H1 (cell line): Measurements from ENCODE around the gene FADS2. TPM values are rescaled to one million over a fixed set of nuclear protein-coding genes. Genes with fewer than 3 reads are reported as not detected.

Experiments
- CTCF ChIA-PET: fragments of 300-600 bp; sonication (Branson Sonifier 250); formaldehyde crosslinking; loops from one replicate; lab custom pipeline; 2021; ENCODE audit not compliant: partially characterized antibody; lab: Charles Lee
- POLR2A ChIA-PET: fragments of 300-600 bp; sonication (Branson Sonifier 250); formaldehyde crosslinking; loops from one replicate; lab custom pipeline; 2021; ENCODE audit warnings: inconsistent platforms; ENCODE audit not compliant: partially characterized antibody; lab: Charles Lee
- DNase-seq, 2 experiments: peaks; one replicate each; pipeline versions ENCODE4 v3.0.0 to v3.0.0-alpha.2; 2010 to 2022; ENCODE audit warnings: low spot score in 2 of 2, low read depth in 1 of 2, mixed read lengths in 1 of 2
- FAIRE-seq: peaks from 2 replicates; lab custom pipeline; 2011; peaks lifted over from hg19 to GRCh38; lab: Jason Lieb, UNC
- H2AFZ ChIP-seq: 2 replicates; pipeline ENCODE4 v1.8.1; 2012; ENCODE audit warnings: low read length, inconsistent platforms
- H2AK5ac ChIP-seq: 2 replicates; pipeline ENCODE4 v1.6.1; 2013; ENCODE audit warnings: low read depth, low read length
- H2BK120ac ChIP-seq: replicated peaks from 2 replicates; pipeline ENCODE3; 2013; ENCODE audit warnings: low read depth, low read length, inconsistent platforms
- H2BK12ac ChIP-seq: 2 replicates; pipeline ENCODE4 v1.6.1; 2013; ENCODE audit warnings: low read depth, low read length
- H2BK15ac ChIP-seq: 2 replicates; pipeline ENCODE4 v1.6.1; 2013; ENCODE audit warnings: low read length
- H2BK20ac ChIP-seq: 2 replicates; pipeline ENCODE4 v1.6.1; 2013; ENCODE audit warnings: low read length
- H2BK5ac ChIP-seq: 2 replicates; pipeline ENCODE4 v1.6.1; 2013; ENCODE audit warnings: low read depth, low read length
- H3K14ac ChIP-seq: 2 replicates; pipeline ENCODE4 v1.6.1; 2013; ENCODE audit warnings: inconsistent platforms; ENCODE audit not compliant: insufficient read length
- H3K18ac ChIP-seq: 2 replicates; pipeline ENCODE4 v1.6.1; 2013; ENCODE audit warnings: low read length; ENCODE audit errors: extremely low read depth
- H3K23ac ChIP-seq: 2 replicates; pipeline ENCODE4 v1.6.1; 2013; ENCODE audit warnings: inconsistent platforms; ENCODE audit not compliant: insufficient read length
- H3K23me2 ChIP-seq: 2 replicates; pipeline ENCODE4 v1.6.1; 2013; ENCODE audit warnings: low read depth, low read length
- H3K27ac ChIP-seq: 2 replicates; pipeline ENCODE4 v1.6.1; 2011; ENCODE audit warnings: low read depth, low read length, inconsistent platforms
- H3K27me3 ChIP-seq, 4 experiments: replicated peaks in 1 of 4; 1 replicate in 1 of 4; 2 replicates in 3 of 4; pipeline versions ENCODE4 v1.6.1 to v1.8.1; 2011 to 2013; ENCODE audit warnings: low read length in 3 of 4, mild to moderate bottlenecking in 3 of 4, inconsistent platforms in 2 of 4, mixed read lengths in 2 of 4, moderate library complexity in 1 of 4; ENCODE audit not compliant: control insufficient read depth in 3 of 4, insufficient read depth in 3 of 4; ENCODE audit errors: extremely low read depth in 1 of 4
- H3K36me3 ChIP-seq, 4 experiments: 2 replicates each; pipeline versions ENCODE4 v1.6.1 to v1.8.1; 2011 to 2013; ENCODE audit warnings: mild to moderate bottlenecking in 4 of 4, low read length in 3 of 4, moderate library complexity in 2 of 4, control low read depth in 1 of 4, inconsistent platforms in 1 of 4; ENCODE audit not compliant: insufficient read depth in 4 of 4, control insufficient read depth in 2 of 4
- H3K4ac ChIP-seq: replicated peaks from 2 replicates; pipeline ENCODE3; 2013; ENCODE audit warnings: low read length, low read depth, mixed read lengths, inconsistent platforms; ENCODE audit not compliant: insufficient read length
- H3K4me1 ChIP-seq, 4 experiments: replicated peaks in 1 of 4; 1 replicate in 1 of 4; 2 replicates in 3 of 4; pipeline versions ENCODE4 v1.6.1 to v1.8.1; 2011 to 2013; ENCODE audit warnings: low read length in 3 of 4, inconsistent platforms in 2 of 4, mixed read lengths in 1 of 4; ENCODE audit not compliant: insufficient read depth in 4 of 4, control insufficient read depth in 3 of 4
- H3K4me2 ChIP-seq, 2 experiments: 2 replicates each; pipeline versions ENCODE4 v1.6.1 to v1.8.1; 2011 to 2013; ENCODE audit warnings: low read depth in 2 of 2, low read length in 2 of 2, control low read depth in 1 of 2, inconsistent platforms in 1 of 2, mild to moderate bottlenecking in 1 of 2; ENCODE audit not compliant: insufficient read depth in 1 of 2
- H3K4me3 ChIP-seq, 4 experiments: fragments of 200-600, 300-600 bp in 1 of 4; sonication (generic), shearing (Covaris generic), sonication (Bioruptor Twin) in 1 of 4; 2 replicates each; pipeline versions ENCODE4 v1.5.1 to v1.8.1; 2011 to 2016; ENCODE audit warnings: low read length in 4 of 4, low read depth in 3 of 4, control low read depth in 2 of 4, inconsistent platforms in 2 of 4, mild to moderate bottlenecking in 2 of 4, mixed read lengths in 1 of 4, moderate library complexity in 1 of 4; ENCODE audit not compliant: insufficient read depth in 2 of 4; ENCODE audit errors: extremely low read depth in 1 of 4
- H3K56ac ChIP-seq: replicated peaks from 2 replicates; pipeline ENCODE3; 2013; ENCODE audit warnings: low read depth, mild to moderate bottlenecking, mixed read lengths, low read length, inconsistent platforms; ENCODE audit not compliant: insufficient read length
- H3K79me1 ChIP-seq: 2 replicates; pipeline ENCODE4 v1.6.1; 2013; ENCODE audit warnings: low read depth, low read length, control low read depth
- H3K79me2 ChIP-seq, 2 experiments: 2 replicates each; pipeline versions ENCODE4 v1.6.1 to v1.8.1; 2012 to 2013; ENCODE audit warnings: low read length in 2 of 2, mild to moderate bottlenecking in 2 of 2, inconsistent platforms in 1 of 2; ENCODE audit not compliant: insufficient read depth in 2 of 2, control insufficient read depth in 1 of 2
- H3K9ac ChIP-seq, 4 experiments: replicated peaks in 1 of 4; 1 replicate in 1 of 4; 2 replicates in 3 of 4; pipeline versions ENCODE4 v1.6.1 to v1.8.1; 2011 to 2013; ENCODE audit warnings: low read depth in 3 of 4, low read length in 3 of 4, control low read depth in 2 of 4, mild to moderate bottlenecking in 2 of 4, moderate library complexity in 2 of 4, inconsistent platforms in 1 of 4; ENCODE audit errors: extremely low read depth in 1 of 4
- H3K9me3 ChIP-seq, 2 experiments: 2 replicates each; pipeline versions ENCODE4 v1.6.1 to v1.8.1; 2012 to 2013; ENCODE audit warnings: mild to moderate bottlenecking in 2 of 2, moderate library complexity in 2 of 2, control low read depth in 1 of 2, inconsistent platforms in 1 of 2, low read depth in 1 of 2, low read length in 1 of 2, mixed read lengths in 1 of 2; ENCODE audit not compliant: insufficient read depth in 2 of 2
- H4K20me1 ChIP-seq, 2 experiments: replicated peaks in 1 of 2; 2 replicates each; pipeline versions ENCODE3 to v1.8.1; 2011 to 2013; ENCODE audit warnings: inconsistent platforms in 2 of 2, low read length in 2 of 2, mild to moderate bottlenecking in 1 of 2; ENCODE audit not compliant: insufficient read depth in 2 of 2, control insufficient read depth in 1 of 2
- H4K5ac ChIP-seq: 2 replicates; pipeline ENCODE4 v1.6.1; 2013; ENCODE audit warnings: low read length, low read depth, mixed read lengths, inconsistent platforms; ENCODE audit not compliant: insufficient read length
- H4K8ac ChIP-seq: 2 replicates; pipeline ENCODE4 v1.8.0; 2013; ENCODE audit warnings: mild to moderate bottlenecking, moderate library complexity, low read length, inconsistent platforms; ENCODE audit not compliant: insufficient read depth; ENCODE audit errors: extremely low read depth
- H4K91ac ChIP-seq: replicated peaks from 2 replicates; pipeline ENCODE3; 2013; ENCODE audit warnings: low read length, mixed read lengths, inconsistent platforms; ENCODE audit not compliant: insufficient read length
- GABPA ChIP-seq: IDR thresholded peaks from 2 replicates; pipeline ENCODE4 v1.6.1; 2011; ENCODE audit warnings: mild to moderate bottlenecking, low read length, moderate library complexity, borderline replicate concordance; ENCODE audit not compliant: insufficient read depth
- KDM1A ChIP-seq: fragments of 200-600, 300-600 bp; sonication (generic); IDR thresholded peaks from 2 replicates; pipeline ENCODE4 v1.7.1; 2016; ENCODE audit warnings: mild to moderate bottlenecking, low read length, borderline replicate concordance
- PHF8 ChIP-seq: fragments of 200-600 bp; sonication (generic); conservative IDR thresholded peaks from 2 replicates; pipeline ENCODE4 v1.7.1; 2012; ENCODE audit warnings: low read depth, mild to moderate bottlenecking, inconsistent platforms, low read length, moderate library complexity
- POLR2A ChIP-seq, 2 experiments: IDR thresholded peaks; 1 replicate in 1 of 2; 2 replicates in 1 of 2; pipeline ENCODE4 v1.6.1; 2011; ENCODE audit warnings: low read depth in 2 of 2, low read length in 2 of 2, mild to moderate bottlenecking in 2 of 2; ENCODE audit errors: control extremely low read depth in 1 of 2
- POLR2AphosphoS5 ChIP-seq: IDR thresholded peaks from 2 replicates; pipeline ENCODE4 v1.6.1; 2011; ENCODE audit warnings: low read depth, low read length
- POU5F1 ChIP-seq: IDR thresholded peaks from 2 replicates; pipeline ENCODE4 v1.6.1; 2011; ENCODE audit warnings: low read depth, mild to moderate bottlenecking, low read length, moderate library complexity
- SIN3A ChIP-seq, 2 experiments: IDR thresholded peaks in 1 of 2; conservative IDR thresholded peaks in 1 of 2; 2 replicates each; pipeline ENCODE4 v1.6.1; 2011 to 2012; ENCODE audit warnings: low read length in 2 of 2, improper control_type of control experiment in 1 of 2, low read depth in 1 of 2, mild to moderate bottlenecking in 1 of 2
- YY1 ChIP-seq: IDR thresholded peaks from 2 replicates; pipeline ENCODE4 v1.6.1; 2011; ENCODE audit warnings: low read depth, mild to moderate bottlenecking, low read length
- WGBS, 2 experiments: shearing (Covaris generic) in 1 of 2; methylation state at CpG; one replicate each; pipeline versions ENCODE4 v1.1.6 to v1.1.7; 2013 to 2015; ENCODE audit warnings: low lambda C conversion rate in 2 of 2, mixed read lengths in 2 of 2, inconsistent platforms in 1 of 2, low coverage in 1 of 2, missing lambda C conversion rate in 1 of 2; ENCODE audit not compliant: insufficient replicate concordance in 2 of 2, insufficient coverage in 1 of 2, insufficient read length in 1 of 2; ENCODE audit errors: extremely low coverage in 1 of 2, missing lambda C conversion rate in 1 of 2; 5-methylcytosine and 5-hydroxymethylcytosine counted together
- polyA plus RNA-seq, 7 experiments: library from polyadenylated mRNA; depleted of rRNA in 3 of 7; stranded (reverse) in 5 of 7; unstranded in 2 of 7; fragments of >200 nt in 5 of 7; fragments of 200-250 nt in 2 of 7; gene quantifications; 1 replicate in 5 of 7; 2 replicates in 1 of 7; 4 replicates in 1 of 7; pipeline versions ENCODE4 v1.2.1 to v1.2.3, GENCODE V29; 2011 to 2013; ENCODE audit warnings: missing spikeins in 2 of 7, mixed read lengths in 2 of 7
- total RNA-seq: library from RNA; stranded (reverse); fragmentation: NEBNext Ultra II Directional; extraction: Animal tissue kit (Norgen Biotek cat#: 25700); gene quantifications from 2 replicates; pipeline ENCODE4 v1.2.1, GENCODE V29; 2021
- TF ChIP-seq, protein P1 (sequence below), 3 experiments: IDR thresholded peaks; 1 replicate in 2 of 3; 2 replicates in 1 of 3; pipeline versions ENCODE4 v1.5.1 to v1.6.1; 2011; ENCODE audit warnings: low read length in 3 of 3, mild to moderate bottlenecking in 3 of 3, inconsistent platforms in 2 of 3, low read depth in 1 of 3, moderate library complexity in 1 of 3; ENCODE audit not compliant: insufficient read depth in 1 of 3; ENCODE audit errors: control extremely low read depth in 1 of 3

Gene FADS2
- total and polyA plus RNA-seq, 2 of the 8 experiments (the other 6 are each of a cell fraction or from before 2014, with no cell fraction given): 499 to 701 TPM

DNA sequence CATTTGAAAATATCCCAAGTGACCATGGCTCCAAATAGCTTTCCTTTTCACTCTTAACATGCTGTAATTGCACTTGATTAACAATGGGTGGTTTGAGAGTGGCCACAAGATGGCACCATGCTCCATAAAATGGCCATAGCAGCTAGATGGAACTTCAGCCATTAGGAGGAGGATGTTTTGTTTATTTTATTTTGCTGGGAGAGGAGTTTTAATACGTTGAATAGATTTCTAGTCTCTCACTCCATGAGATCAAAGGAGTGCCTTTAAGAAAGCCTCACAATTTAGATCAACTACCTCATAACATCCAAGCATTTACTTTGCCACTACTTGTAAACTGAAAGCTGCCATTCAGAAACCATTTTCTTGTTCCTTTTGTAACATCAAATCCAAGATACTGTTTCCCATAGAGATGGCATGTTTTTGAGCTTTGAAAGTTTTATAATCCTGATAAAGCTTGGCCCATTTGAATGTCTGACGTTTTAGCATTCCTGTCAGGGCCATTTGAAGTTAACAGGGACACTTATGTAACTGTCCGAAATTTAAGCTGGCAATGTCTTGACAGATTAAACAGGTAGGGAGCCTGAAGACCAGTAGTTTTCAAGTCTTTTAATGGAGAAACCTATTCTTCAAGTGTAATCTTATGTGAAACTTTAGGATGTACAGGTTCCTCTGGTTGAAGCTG is 30.7 kb upstream of the FADS2 start:
- H3K27ac ChIP-seq: no peak overlapping the region
- WGBS, 2 experiments: 68% methylated on average over 3 of the region's 3 CpGs; no CpG with 5 or more reads in 1 of the 2 experiments
- TF ChIP-seq YY1: peak; percentile 87
- TF ChIP-seq POLR2AphosphoS5: peak; percentile 20; the same call in 1 of the 2 replicates
- TF ChIP-seq SIN3A (conservative IDR thresholded peaks at IDR 0.05 in 1 of 2, IDR thresholded peaks at IDR 0.05 in 1 of 2; ENCODE audit: low read depth in 1 of 2, low read length in 2 of 2): no peak
- TF ChIP-seq, protein P1, sequence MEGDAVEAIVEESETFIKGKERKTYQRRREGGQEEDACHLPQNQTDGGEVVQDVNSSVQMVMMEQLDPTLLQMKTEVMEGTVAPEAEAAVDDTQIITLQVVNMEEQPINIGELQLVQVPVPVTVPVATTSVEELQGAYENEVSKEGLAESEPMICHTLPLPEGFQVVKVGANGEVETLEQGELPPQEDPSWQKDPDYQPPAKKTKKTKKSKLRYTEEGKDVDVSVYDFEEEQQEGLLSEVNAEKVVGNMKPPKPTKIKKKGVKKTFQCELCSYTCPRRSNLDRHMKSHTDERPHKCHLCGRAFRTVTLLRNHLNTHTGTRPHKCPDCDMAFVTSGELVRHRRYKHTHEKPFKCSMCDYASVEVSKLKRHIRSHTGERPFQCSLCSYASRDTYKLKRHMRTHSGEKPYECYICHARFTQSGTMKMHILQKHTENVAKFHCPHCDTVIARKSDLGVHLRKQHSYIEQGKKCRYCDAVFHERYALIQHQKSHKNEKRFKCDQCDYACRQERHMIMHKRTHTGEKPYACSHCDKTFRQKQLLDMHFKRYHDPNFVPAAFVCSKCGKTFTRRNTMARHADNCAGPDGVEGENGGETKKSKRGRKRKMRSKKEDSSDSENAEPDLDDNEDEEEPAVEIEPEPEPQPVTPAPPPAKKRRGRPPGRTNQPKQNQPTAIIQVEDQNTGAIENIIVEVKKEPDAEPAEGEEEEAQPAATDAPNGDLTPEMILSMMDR (IDR thresholded peaks at IDR 0.05; ENCODE audit: control extremely low read depth in 1 of 3, insufficient read depth in 1 of 3, low read depth in 1 of 3, low read length in 3 of 3): peak in 2 of 3 experiments; percentile 83 to 87; a peak in 3 of 4 replicates
- no peak for TF ChIP-seq POU5F1
- no peak for TF ChIP-seq PHF8
- TF ChIP-seq GABPA: no peak
- TF ChIP-seq POLR2A (IDR thresholded peaks at IDR 0.05; ENCODE audit: control extremely low read depth in 1 of 2, low read depth in 2 of 2, low read length in 2 of 2): peak; percentile 30 to 62; a peak in 2 of 3 replicates
- TF ChIP-seq KDM1A: no peak

More for the DNA sequence above, 30.7 kb upstream of the FADS2 start:
- Histone ChIP-seq H3K36me3 (peaks cover 4 to 46% (median 27%) of the 10 kb centered on the region in 4 experiments; a peak in 7 of 8 replicates), H2BK12ac (no peak overlapping the region), H2BK20ac (no peak overlapping the region), H2BK120ac (no peak overlapping the region), H3K56ac (no peak overlapping the region), H3K79me2 (peaks cover 8 to 44% of the 10 kb centered on the region in 2 experiments), H4K5ac (no peak overlapping the region), H3K4ac (no peak overlapping the region), H3K9me3 (no peaks in the 10 kb centered on the region), H4K20me1 (peaks cover 2 to 8% of the 10 kb centered on the region in 2 experiments), H4K8ac (no peak overlapping the region), H3K9ac (no peak overlapping the region), H3K23ac (no peak overlapping the region), H3K14ac (no peak overlapping the region), H2BK15ac (no peak overlapping the region), H3K18ac (no peak overlapping the region), H2AK5ac (no peak overlapping the region), H3K27me3 (no peaks in the 10 kb centered on the region), H3K4me1 (0 out of 7 replicates have a peak, but pooled peaks cover 0 to 2% (median 0%) of the 10 kb centered on the region in 4 experiments), H4K91ac (no peak overlapping the region), H3K23me2 (peaks cover 2% of the 10 kb centered on the region; the same call in 1 of the 2 replicates), H3K4me2 (no peak overlapping the region), H3K4me3 (no peak overlapping the region), H2AFZ (no peak overlapping the region), H3K79me1 (no peaks in the 10 kb centered on the region; the same call in 1 of the 2 replicates), H2BK5ac (no peak overlapping the region)
- no peak for DNase-seq
- CTCF ChIA-PET: interaction anchor here (0.6 to 10.1 kb wide), 37 partner anchors 9 to 461 kb away, joined by 3 to 118 read pairs (median 5); partner anchors contain the start of genes FADS1 and FADS2
- peak; percentile 13 for FAIRE-seq
- POLR2A ChIA-PET: interaction anchor here (0.8 to 20.9 kb wide), 17 partner anchors 9 to 435 kb away, joined by 3 to 354 read pairs (median 4); partner anchors contain the start of genes FADS1, FADS2 and TMEM138
